GM21825 (cell line): ENCODE results near the gene PDE6D.
"Not testable (repeated sequence)": the region's sequence is repeated elsewhere in the genome, so short reads cannot be mapped to it uniquely, and the experiment has no call there.

ENCODE experiments used
- ATAC-seq: cut with Tn5 transposase; IDR thresholded peaks from one replicate; pipeline ENCODE4 v1.9.1; 2021; ENCODE audit warnings: mild to moderate bottlenecking, moderate library complexity; ENCODE audit not compliant: unreplicated experiment

PDE6D gene

DNA sequence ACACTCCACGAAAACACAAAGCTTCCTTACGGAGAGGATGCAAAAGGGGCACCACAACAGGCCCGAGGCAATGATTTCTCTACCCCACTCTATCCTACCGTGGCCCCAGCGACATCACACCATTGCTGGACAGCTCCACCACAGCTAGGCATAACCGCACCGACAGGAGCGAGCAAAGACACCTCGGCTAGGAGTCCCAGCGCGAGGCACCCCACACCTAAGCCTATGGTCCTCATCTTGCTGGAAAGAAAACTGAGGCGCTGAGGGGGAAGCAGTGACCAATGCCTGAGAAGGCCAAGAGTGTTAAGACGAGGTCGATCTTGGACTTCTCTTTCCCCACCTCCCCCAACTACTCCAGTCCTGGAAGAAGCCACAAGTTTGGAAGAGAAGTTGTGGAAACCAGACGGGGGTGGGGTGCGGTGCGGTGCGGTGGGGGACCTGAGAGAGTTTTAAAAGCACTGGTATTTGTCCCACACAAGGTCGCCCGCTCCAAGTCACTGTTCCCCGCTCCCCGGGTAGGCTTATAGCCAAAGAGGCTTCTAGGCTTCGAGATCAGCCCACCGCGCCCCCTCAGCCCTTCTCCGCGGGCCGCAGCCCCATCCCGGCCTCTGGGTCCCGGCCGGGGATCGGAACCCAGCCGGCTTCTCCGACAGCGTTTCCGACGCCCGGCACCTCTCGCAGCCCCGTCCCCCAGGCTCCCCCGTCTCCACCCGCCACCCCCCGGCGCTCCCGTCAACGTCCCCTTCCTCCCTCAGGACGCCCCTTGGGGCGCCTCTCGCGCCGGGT, 766 bp downstream of the PDE6D start:
- ATAC-seq, result peak; percentile 4

DNA sequence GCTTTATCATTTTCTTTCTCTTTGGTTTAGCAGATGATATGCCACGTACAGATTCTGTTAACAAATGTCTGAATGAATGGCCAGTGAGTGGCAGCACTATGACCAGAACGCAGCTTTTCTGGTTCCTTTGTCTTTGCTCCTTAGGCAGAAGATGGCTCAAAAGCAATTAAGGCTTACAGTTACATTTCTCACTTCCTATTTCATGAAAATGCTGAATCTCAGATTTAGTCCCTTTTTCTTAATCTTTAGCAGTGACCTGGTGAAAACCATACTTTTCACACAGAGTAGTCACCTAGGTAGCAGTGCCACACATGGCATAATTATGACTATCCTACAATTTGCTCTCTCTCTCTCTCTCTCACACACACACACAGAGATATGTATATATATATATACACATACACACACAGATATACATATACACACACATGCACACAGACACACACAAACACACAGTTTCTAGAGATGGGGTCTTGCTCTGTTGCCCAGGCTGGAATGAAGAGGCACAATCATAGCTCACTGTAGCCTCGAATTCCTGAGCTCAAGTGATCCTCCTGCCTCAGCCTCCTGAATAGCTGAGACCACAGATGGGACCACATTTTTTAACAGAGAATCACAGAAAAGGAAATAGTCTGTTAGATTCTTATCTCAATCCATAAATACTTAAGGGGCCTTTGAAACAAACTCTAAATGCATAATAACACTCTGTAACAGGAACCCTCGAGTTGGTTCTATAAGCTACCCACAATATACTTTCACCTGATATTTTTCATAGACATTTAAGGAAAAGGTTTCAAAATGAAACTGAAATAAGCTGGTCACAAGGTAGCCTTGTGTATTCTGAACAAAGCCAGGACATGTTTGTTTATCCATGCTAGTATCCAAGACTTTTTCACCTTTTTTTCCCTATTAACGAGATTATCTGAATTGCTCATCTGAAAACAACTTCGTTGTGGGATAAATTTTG, 11.6 kb downstream of the PDE6D start:
- ATAC-seq, result no peak

DNA sequence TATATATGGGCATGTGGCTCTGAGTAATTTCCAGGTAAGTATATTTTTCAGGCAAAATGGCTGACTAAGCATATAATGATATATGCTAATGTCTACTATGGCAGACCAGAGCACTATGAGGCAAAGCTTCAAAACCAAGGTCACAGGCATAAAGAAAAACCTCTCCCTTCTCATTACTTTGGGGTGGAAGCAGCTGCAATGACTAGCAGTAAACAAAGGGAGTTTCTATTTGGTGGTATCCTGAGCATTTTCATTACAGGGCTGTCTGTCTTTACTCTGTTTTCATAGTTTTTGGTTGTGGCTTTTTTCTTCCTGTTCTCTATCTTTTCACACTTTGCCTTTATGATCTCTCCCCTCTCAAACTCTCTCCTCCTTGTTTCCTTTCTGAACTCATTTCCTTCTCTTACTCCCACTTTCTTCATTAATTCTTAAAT, 15.6 kb downstream of the PDE6D start:
- peak; percentile 46 for ATAC-seq

DNA sequence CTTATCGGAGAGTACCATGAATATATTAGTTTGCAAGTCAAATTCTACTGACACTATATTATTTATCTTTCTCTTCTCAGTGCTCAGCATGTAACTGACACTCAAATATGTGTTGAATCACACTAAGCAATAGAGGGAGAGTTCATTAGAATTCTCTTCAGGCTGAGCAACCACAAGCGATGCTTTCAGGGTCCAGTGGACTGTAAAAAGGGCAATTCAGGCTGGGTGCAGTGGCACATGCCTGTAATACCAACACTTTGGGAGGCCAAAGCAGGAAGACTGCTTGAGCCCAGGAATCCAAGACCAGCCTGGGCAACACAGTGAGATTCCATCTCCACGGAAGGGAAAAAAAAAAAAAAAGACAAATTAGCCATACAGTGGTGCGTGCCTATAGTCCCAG, 16.3 kb downstream of the PDE6D start:
- no peak for ATAC-seq

DNA sequence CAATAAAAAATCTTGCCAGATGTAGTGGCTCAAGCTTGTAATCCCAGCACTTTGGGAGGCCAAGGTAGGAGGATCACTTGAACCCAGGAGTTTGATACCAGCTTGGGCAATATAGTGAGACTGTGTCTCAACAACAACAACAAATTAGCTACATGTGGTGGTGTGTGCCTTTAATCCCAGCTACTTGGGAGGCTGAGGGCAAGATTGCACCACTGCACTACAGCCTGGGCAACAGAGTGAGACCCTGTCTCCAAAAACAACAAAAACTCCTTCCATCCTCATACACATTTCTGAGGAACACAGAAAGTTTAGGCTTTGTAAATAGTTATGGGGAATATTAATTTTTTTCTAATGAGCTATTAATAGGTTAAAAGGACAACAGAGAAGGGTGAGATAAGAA, 17.0 kb downstream of the PDE6D start:
- ATAC-seq, result no peak

DNA sequence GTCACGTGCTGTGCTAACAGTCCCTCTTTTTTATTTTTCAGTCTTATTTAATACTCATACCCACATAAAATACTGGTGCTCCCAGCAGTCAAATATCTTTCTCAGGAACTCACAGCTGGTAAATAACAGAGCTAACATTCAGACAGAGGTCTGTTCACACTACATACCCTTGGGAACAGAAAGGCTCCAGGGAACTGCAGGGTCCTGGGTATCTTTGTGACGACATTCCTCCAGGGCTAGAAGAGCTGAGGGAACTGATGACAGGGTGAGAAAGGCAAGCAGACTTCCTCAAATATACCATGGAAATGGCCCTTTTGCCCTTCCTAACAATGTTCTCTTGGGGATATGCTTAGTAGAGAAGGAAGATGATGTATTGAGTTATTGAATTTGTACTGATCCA, 19.3 kb downstream of the PDE6D start:
- ATAC-seq, result no peak

DNA sequence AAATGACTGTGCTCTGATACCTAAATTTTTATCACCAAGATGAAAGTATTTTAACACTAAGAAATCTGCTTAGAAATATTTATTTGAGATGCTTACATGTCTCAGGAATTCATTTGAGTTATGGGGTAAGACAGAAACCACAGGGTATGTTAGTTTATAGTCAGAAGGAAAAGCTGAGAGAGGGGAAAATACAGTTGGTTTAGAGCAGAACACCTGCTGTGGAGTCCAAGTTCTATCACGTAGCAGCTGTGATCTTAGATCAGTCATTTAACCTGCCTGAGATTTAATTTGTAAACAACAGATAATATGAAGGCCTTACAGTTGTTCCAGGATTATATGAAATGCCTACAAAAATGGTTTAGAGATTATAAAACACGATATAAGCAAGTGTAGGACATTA, 29.0 kb downstream of the PDE6D start:
- ATAC-seq, result no peak

DNA sequence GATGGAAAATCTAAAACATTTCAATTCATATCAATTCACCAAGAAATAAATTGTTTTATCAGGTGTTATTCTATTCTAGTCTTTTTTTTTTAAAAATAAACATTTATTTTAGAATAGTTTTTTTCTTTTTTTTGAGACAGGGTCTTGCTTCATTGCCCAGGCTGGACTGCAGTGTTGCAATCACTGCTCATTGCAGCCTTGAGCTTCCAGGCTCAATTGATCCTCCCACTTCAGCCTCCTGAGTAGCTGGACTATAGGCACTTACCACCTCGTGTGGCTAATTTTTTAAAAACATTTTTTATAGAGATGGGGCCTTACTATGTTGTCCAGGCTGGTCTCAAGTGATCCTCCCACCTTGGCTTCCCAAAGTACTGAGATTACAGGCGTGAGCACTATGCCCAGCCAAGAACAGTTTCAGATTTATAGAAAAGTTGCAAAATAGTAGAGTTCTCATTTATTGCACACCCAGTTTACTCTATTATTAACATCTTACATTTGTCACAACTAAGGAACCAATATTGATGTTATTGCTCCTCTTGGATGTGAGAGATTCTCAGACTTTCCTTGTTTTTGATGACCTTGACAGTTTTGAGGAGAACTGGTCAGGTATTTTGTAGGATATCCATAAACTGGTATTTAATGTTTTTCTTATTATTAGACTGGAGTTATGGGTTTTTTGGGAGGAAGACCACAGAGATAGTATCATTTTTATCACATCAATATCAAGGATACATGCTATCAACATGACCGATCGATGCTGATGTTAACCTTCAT, 29.9 kb downstream of the PDE6D start:
- ATAC-seq, result no peak

DNA sequence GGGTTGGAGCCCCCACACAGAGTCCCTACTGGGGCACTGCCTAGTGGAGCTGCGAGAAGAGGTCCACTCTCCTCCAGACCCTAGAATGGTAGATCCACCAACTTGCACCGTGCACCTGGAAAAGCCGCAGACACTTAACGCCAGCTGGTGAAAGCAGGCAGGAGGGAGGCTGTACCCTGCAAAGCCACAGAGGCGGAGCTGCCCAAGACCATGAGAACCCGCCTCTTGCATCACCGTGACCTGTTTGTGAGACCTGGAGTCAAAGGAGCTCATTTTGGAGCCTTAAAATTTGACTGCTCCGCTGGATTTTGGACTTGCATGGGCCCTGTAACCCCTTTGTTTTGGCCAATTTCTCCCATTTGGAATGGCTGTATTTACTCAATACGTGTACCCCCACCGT, 32.1 kb downstream of the PDE6D start:
- ATAC-seq, result not testable (repeated sequence)

DNA sequence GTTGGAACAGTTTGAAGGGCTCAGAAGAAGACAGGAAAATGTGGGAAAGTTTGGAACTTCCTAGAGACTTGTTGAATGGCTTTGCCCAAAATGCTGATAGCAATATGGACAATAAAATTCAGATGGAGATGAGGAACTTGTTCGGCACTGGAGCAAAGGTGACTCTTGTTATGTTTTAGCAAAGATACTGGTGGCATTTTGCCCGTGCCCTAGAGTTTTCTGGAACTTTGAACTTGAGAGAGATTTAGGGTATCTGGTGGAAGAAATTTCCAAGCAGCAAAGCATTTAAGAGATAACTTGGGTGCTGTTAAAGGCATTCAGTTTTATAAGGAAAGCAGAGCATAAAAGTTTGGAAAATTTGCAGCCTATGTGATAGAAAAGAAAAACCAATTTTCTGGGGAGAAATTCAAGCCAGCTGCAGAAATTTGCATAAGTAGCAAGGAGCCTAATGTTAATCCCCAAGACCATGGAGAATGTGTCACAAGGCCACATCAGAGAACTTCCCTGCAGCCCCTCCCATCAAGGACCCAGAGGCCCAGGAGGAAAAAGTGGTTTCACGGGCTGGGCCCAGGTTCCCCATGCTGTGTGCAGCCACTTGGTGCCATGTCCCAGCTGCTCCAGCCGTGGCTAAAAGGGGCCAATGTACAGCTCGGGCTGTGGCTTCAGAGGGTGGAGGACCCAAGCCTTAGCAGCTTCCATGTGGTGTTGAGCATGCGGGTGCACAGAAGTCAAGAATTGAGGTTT, 32.8 kb downstream of the PDE6D start:
- not testable (repeated sequence) for ATAC-seq

DNA sequence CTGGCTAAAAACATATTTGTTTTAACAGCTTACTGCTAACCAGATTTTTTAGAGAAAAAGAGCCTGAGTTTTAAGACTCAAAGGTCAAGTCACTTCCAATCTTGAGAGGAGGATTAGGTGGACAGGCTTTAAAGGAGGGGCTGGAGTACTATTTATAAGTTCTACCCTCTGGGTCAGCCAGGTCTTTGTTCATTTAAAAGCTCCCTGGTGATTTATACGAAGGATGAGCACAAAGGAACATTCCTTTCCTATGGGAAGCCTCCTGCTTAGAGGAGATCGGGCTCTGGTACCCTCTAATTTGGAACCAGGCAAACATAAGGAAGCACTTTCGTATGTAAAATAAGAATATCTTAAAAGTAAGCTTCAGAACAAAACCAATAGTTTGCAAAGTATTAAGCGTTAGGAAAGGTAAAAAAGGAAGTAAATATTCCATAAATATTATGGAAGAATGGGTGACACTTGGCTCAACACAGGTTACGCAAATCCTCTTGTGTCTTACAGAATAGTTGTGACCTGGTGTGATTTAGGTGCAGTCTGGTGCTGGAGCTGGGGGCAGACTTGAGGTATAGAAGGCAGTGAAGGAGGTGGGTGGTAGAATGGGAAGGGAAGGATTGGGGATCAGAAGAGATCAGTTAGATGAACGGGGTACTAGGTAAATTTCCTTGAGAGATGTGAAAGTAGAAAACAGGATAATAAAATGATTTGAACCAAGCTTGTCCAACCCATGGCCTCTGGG, 35.6 kb downstream of the PDE6D start:
- ATAC-seq, result no peak

DNA sequence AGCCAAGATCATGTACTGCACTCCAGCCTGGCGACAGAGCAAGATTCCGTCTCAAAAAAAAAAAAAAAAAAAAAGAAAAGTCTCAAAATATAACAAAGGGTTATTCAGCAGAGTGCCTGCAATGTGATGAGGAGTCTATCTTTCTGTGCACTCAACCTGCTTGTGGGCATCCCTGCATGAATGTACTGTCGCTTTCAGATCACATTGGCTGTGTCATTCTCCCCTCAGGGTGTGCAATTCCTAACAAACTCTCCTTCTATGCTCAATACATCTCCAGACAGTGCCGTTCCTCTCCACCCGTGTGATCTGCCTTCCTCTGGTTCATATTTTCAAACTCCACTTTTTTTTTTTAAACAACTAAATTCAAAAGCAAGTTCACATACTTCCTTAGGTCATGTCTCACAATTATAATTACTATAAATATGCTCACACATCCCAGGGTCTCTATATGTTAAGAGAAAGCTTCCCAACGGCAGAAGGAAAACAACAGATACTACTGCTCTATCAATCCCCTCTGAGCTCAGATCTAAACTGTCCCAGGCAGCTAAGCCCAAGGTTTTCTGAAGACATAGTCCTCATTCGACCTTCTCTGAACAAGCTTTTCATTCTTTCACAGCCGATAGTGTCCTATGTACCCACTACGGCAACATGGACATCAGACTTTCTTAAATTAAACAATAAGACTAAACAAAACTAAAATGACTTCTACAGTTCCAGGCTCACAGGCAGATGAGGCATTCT, 37.5 kb downstream of the PDE6D start:
- ATAC-seq, result no peak

DNA sequence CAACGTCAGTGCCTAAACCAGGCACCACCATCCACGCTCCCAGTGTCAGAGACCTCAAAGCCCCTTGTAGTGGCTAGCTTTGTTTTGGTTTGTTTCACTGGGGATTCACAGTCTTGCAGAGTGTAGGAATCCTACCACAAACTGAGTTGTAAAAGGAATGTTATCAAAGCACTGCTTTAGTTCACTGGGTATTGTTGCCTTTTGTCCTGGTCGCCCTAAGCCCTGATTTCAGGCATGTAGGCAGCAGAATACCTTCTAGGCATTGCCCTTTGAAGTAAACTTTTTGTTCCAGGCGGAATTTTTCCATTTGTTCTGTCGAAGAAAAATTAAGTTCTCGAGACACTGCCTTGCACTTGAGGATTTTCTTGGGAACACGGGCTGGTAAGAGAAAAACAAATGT, 43.3 kb downstream of the PDE6D start:
- ATAC-seq, result no peak

DNA sequence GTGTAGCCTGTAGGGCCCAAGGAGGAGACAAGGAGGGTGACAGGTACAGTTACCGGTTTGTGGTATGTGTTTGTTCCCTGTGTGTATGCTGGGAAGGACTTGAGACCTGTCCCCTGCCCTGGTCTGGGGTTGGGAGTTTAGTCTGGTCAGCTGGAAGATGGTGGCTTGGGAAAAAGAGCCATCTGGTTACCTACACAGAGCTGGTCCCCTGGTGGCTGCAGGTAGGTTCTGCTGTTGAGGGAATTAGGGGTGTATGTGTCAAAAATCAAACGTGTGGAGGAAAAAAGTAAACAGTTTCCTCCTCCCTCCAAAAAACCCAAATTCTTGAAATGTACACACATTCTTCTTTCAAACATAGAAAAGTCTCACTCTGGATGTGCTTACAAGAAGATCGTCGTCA, 48.5 kb downstream of the PDE6D start:
- no peak for ATAC-seq

DNA sequence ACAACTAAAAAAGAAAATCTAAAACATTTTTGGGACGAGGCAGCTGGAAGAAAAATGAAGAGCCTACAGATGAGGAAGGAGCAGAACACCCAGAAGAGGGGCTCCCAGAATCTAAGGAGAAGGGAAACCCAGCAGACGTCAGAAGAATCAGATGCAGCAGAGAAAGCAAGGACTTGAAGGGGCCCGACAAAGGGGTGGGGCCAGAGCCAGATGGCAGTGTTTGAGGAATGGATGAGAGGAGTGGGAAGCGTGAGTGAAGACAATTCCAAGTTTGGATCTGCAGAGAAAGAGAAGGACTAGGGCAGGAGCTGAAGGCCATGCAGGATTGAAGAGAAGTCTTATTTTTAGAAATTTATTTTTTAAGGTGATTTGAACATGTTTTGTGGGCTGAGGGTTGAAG, 53.5 kb downstream of the PDE6D start:
- no peak for ATAC-seq

DNA sequence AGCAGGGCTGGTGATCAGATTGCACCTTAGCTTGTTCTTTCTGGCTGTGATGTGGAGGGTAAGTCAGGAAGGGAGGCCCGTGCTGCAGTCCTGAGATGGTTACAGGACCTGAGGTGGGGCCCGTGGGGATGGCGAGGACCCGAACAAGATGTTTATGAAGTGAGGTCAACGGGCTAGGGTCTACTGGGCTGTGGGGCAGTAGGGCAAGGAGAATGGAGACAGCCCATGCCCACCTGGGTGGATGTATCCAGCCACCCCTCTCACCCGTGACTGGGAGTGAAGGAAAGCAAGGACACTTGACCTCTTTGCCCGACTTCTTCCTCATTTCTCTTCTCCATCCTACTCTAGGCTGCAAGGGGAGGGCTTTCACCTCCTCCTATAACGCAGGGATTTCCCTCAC, 54.8 kb downstream of the PDE6D start:
- no peak for ATAC-seq

DNA sequence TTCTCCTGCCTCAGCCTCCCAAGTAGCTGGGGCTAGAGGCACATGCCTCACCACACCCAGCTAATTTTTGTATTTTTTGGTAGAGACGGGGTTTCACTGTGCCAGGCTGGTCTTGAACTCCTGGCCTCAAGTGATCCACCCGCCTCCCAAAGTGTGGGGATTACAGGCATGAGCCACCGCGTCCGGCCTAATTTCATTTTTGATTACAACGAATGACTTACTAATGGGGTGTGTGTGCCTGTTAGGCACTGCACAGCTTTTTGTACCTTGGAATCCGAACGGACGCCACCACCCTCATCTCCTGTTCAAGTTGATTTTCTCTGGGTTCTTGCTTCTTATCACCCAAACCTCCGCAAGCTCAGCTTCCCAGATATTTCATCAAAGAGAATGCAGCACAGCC, 55.6 kb downstream of the PDE6D start:
- no peak for ATAC-seq

DNA sequence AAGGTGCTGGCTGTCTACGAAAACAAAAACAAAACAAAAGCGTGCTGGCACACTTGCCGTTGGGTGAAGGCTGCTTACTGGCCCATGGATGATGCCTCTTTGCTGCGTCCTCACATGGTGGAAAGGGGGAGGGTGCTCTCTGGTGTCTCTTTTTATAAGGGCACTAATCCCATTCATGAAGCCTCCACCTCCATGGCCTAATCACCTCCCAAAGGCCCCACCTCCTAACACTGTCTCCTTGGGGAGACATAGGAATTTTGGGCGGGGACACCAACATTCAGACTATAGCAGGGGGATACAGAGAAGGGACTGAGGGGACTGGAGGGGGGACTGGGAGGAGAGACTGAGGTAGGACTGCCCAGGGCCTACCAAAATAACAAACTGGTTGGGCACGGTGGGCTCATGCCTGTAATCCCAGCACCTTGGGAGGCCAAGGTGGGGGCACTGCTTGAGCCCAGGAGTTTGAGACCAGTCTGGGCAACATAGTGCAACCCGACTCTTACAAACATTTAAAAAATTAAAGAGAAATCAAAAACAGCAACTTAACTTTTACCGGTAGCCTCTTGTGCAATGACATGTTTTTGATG, 58.3 kb downstream of the PDE6D start:
- no peak for ATAC-seq
